ENCODE data around the gene CNGA1. TPM values are rescaled to one million over a fixed set of nuclear protein-coding genes. Genes with fewer than 3 reads are reported as not detected.

Gene CNGA1
- total RNA-seq, 1 donor from 2014 or later = 2.0 TPM

DNA sequence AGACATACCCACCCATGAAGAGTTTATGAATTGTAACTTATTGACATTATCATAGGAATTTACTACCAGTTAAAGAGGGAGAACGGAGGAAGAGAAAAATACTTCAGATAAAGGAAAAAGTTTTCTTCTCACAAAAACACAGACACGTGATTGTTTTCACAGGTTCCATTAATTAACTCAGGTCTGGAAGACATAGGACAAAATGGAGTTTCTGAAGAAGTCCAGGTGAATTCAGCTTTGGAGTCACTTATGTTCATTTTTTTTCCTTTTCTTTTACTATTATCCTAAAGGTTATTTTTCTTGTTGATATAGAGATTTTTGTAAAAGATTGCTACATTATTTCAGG, 20.6 kb upstream of the CNGA1 start:
- Histone ChIP-seq H3K9me3 (no peaks in the 10 kb centered on the region), H3K4me3 (no peak overlapping the region), H3K27ac (no peak overlapping the region), H3K36me3 (no peaks in the 10 kb centered on the region), H3K4me1 (no peaks in the 10 kb centered on the region), H3K27me3 (no peaks in the 10 kb centered on the region)
- no peak for DNase-seq (ENCODE audit: extremely low spot score in 2 of 2)
- intact Hi-C loops (cut with DNase I) = no loop called here
- no peak for TF ChIP-seq POLR2A (IDR thresholded peaks at IDR 0.05)
- TF ChIP-seq POLR2AphosphoS5 (IDR thresholded peaks at IDR 0.05; ENCODE audit: insufficient read depth in 1 of 2, low read depth in 1 of 2) = no peak
- TF ChIP-seq, protein P1, sequence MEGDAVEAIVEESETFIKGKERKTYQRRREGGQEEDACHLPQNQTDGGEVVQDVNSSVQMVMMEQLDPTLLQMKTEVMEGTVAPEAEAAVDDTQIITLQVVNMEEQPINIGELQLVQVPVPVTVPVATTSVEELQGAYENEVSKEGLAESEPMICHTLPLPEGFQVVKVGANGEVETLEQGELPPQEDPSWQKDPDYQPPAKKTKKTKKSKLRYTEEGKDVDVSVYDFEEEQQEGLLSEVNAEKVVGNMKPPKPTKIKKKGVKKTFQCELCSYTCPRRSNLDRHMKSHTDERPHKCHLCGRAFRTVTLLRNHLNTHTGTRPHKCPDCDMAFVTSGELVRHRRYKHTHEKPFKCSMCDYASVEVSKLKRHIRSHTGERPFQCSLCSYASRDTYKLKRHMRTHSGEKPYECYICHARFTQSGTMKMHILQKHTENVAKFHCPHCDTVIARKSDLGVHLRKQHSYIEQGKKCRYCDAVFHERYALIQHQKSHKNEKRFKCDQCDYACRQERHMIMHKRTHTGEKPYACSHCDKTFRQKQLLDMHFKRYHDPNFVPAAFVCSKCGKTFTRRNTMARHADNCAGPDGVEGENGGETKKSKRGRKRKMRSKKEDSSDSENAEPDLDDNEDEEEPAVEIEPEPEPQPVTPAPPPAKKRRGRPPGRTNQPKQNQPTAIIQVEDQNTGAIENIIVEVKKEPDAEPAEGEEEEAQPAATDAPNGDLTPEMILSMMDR (IDR thresholded peaks at IDR 0.05) = no peak

DNA sequence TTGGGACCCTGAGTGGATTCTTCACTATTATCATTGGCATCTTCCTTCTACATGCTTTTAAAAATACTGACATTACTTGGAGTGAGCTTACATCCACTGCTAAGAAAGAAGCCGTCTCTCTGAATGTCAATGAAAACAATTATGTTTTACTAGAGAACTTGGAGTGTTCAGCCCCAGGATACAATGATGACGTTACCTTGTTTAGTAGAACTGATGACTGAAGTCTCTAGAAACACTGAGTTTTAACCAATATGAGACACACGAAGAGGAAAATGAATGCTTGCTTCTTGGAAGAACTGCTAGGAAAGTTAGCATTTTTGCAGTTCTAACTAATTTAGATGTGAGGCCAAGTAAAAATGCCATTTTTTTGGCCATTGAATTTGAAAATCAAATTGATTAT, 19.5 kb upstream of the CNGA1 start:
- Histone ChIP-seq H3K27ac (no peak overlapping the region), H3K36me3 (no peaks in the 10 kb centered on the region), H3K27me3 (no peaks in the 10 kb centered on the region), H3K9me3 (no peaks in the 10 kb centered on the region), H3K4me1 (no peaks in the 10 kb centered on the region), H3K4me3 (no peak overlapping the region)
- TF ChIP-seq POLR2A (IDR thresholded peaks at IDR 0.05) = no peak
- TF ChIP-seq, protein P1 (IDR thresholded peaks at IDR 0.05) = no peak
- TF ChIP-seq POLR2AphosphoS5 (IDR thresholded peaks at IDR 0.05; ENCODE audit: insufficient read depth in 1 of 2, low read depth in 1 of 2) = no peak
- intact Hi-C loops (cut with DNase I) = no loop called here
- no peak for DNase-seq (ENCODE audit: extremely low spot score in 2 of 2)

DNA sequence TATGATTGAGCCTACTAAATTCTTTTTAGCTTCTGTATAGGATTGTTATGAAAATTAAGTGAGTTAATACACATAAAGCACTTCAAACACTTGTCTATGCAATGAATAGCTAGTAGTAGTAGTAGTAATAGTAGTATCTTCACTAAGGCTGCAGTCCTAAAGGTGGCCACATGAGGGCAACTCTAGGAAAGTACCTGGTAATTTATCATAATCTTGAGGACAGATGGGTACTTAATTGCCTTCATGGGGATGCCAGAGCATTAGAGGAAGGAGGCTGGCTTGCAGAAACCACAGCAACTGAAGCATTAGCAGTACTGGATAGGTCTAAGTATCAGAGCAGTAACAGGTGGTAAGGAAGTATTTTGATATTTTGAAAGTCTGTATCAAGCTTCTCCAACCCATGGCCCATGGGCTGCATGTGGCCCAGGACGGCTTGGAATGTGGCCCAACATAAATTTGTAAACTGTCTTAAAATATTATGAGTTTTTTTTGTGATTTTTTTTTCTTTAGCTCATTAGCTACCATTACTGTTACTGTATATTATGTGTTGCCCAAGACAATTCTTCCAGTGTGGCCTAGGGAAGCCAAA, 17.4 kb upstream of the CNGA1 start:
- no peak for TF ChIP-seq POLR2AphosphoS5 (IDR thresholded peaks at IDR 0.05; ENCODE audit: insufficient read depth in 1 of 2, low read depth in 1 of 2)
- TF ChIP-seq, protein P1 (IDR thresholded peaks at IDR 0.05) = peak in 1 of 3 experiments; percentile 27
- no peaks in the 10 kb centered on the region for H3K27me3 ChIP-seq
- H3K27ac ChIP-seq = no peak overlapping the region
- no peak for DNase-seq (ENCODE audit: extremely low spot score in 2 of 2)
- H3K9me3 ChIP-seq = no peaks in the 10 kb centered on the region
- no peaks in the 10 kb centered on the region for H3K4me1 ChIP-seq
- intact Hi-C loops (cut with DNase I) = no loop called here
- H3K36me3 ChIP-seq = no peaks in the 10 kb centered on the region
- no peak overlapping the region for H3K4me3 ChIP-seq

DNA sequence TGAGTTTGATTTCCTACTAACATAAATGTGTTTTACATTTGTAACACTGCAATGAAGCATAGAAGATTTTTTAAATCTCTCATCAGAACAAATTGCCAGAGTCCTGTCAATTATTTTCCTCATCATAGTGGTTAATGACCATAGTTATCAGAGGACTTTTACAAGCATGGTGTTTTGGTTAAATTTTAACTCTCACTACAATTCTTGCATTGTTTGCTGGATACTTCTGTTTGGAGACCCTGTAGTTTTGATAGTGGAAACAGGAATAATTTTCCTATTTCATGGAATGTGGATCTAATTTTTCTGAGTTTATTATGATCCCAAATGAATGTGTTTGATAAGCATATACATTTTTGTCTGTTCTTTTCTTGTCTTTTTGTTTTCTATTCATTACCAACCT, 16.9 kb upstream of the CNGA1 start:
- H3K4me1 ChIP-seq = no peaks in the 10 kb centered on the region
- no peak overlapping the region for H3K27ac ChIP-seq
- H3K36me3 ChIP-seq = no peaks in the 10 kb centered on the region
- no peaks in the 10 kb centered on the region for H3K27me3 ChIP-seq
- H3K9me3 ChIP-seq = no peaks in the 10 kb centered on the region
- DNase-seq (ENCODE audit: extremely low spot score in 2 of 2) = no peak
- intact Hi-C loops (cut with DNase I) = no loop called here
- H3K4me3 ChIP-seq = no peak overlapping the region
- no peak for TF ChIP-seq POLR2A (IDR thresholded peaks at IDR 0.05)
- no peak for TF ChIP-seq POLR2AphosphoS5 (IDR thresholded peaks at IDR 0.05; ENCODE audit: insufficient read depth in 1 of 2, low read depth in 1 of 2)
- TF ChIP-seq, protein P1 (IDR thresholded peaks at IDR 0.05) = no peak

DNA sequence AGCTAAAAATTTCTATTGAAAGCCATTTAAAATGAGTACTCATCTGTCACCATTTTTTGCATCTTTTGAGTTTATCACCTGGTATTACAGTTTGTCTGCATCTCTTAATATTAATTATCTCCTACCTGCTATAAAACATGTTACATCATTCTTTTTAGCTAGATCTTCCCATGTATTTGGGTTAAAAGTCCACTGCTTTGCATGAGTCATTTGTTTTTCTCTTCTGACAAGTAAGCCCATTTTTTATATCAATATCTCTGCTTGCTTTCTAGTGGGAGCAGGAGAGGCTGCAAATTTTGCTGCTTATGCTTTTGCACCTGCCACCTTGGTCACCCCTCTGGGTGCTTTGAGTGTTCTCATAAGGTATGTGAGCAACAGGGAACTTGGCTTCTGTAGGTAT, 16.2 kb upstream of the CNGA1 start:
- DNase-seq (ENCODE audit: extremely low spot score in 2 of 2) = no peak
- intact Hi-C loops (cut with DNase I) = no loop called here
- H3K27me3 ChIP-seq = no peaks in the 10 kb centered on the region
- H3K4me1 ChIP-seq = no peaks in the 10 kb centered on the region
- H3K27ac ChIP-seq = no peak overlapping the region
- no peaks in the 10 kb centered on the region for H3K36me3 ChIP-seq
- no peak overlapping the region for H3K4me3 ChIP-seq
- no peaks in the 10 kb centered on the region for H3K9me3 ChIP-seq
- no peak for TF ChIP-seq POLR2AphosphoS5 (IDR thresholded peaks at IDR 0.05; ENCODE audit: insufficient read depth in 1 of 2, low read depth in 1 of 2)
- TF ChIP-seq, protein P1 (IDR thresholded peaks at IDR 0.05) = no peak
- no peak for TF ChIP-seq POLR2A (IDR thresholded peaks at IDR 0.05)
